Measurements from ENCODE around the gene PHACTR1.

Gene PHACTR1

GRCh38 chr6:13191461-13191860 lies 474.9 kb downstream of the PHACTR1 start:
- no peak for DNase-seq (ENCODE audit: low read depth in 3 of 3)

- DNase-seq (ENCODE audit: low read depth in 3 of 3) = no peak
Measured at GRCh38 chr6:13194852-13195251, 478.3 kb downstream of the PHACTR1 start.

- no peak for DNase-seq (ENCODE audit: low read depth in 3 of 3)
Measured at GRCh38 chr6:13195803-13196202, 479.2 kb downstream of the PHACTR1 start.

GRCh38 chr6:13198168-13198567 lies 481.6 kb downstream of the PHACTR1 start:
- DNase-seq (ENCODE audit: low read depth in 3 of 3) = no peak

- DNase-seq (ENCODE audit: low read depth in 3 of 3) = no peak
Measured at GRCh38 chr6:13201336-13201735, 484.8 kb downstream of the PHACTR1 start.

- DNase-seq (ENCODE audit: low read depth in 3 of 3) = no peak
Measured at GRCh38 chr6:13203145-13203544, 486.6 kb downstream of the PHACTR1 start.

- DNase-seq (ENCODE audit: low read depth in 3 of 3) = no peak
Measured at GRCh38 chr6:13205106-13205505, 488.5 kb downstream of the PHACTR1 start.

- DNase-seq (ENCODE audit: low read depth in 3 of 3) = no peak
Measured at GRCh38 chr6:13212096-13212495, 495.5 kb downstream of the PHACTR1 start.

- no peak for DNase-seq (ENCODE audit: low read depth in 3 of 3)
Measured at GRCh38 chr6:13212538-13212937, 496.0 kb downstream of the PHACTR1 start.

GRCh38 chr6:13215390-13215789 lies 498.8 kb downstream of the PHACTR1 start:
- no peak for DNase-seq (ENCODE audit: low read depth in 3 of 3)

- no peak for DNase-seq (ENCODE audit: low read depth in 3 of 3)
Measured at GRCh38 chr6:13216236-13217014, 499.9 kb downstream of the PHACTR1 start.

- no peak for DNase-seq (ENCODE audit: low read depth in 3 of 3)
Measured at GRCh38 chr6:13217206-13217905, 500.8 kb downstream of the PHACTR1 start.

GRCh38 chr6:13220266-13220665 lies 503.7 kb downstream of the PHACTR1 start:
- DNase-seq (ENCODE audit: low read depth in 3 of 3) = no peak

GRCh38 chr6:13222048-13222447 lies 505.5 kb downstream of the PHACTR1 start:
- no peak for DNase-seq (ENCODE audit: low read depth in 3 of 3)

- DNase-seq (ENCODE audit: low read depth in 3 of 3) = no peak
Measured at GRCh38 chr6:13226071-13226470, 509.5 kb downstream of the PHACTR1 start.

GRCh38 chr6:13228264-13229204 lies 512.0 kb downstream of the PHACTR1 start:
- DNase-seq (ENCODE audit: low read depth in 3 of 3) = no peak

- DNase-seq (ENCODE audit: low read depth in 3 of 3) = no peak
Measured at GRCh38 chr6:13229205-13230085, 512.9 kb downstream of the PHACTR1 start.

- no peak for DNase-seq (ENCODE audit: low read depth in 3 of 3)
Measured at GRCh38 chr6:13233106-13233505, 516.5 kb downstream of the PHACTR1 start.

- no peak for DNase-seq (ENCODE audit: low read depth in 3 of 3)
Measured at GRCh38 chr6:13234130-13234529, 517.6 kb downstream of the PHACTR1 start.

GRCh38 chr6:13235339-13235738 lies 518.8 kb downstream of the PHACTR1 start:
- no peak for DNase-seq (ENCODE audit: low read depth in 3 of 3)

GRCh38 chr6:13237318-13237717 lies 520.8 kb downstream of the PHACTR1 start:
- DNase-seq (ENCODE audit: low read depth in 3 of 3) = no peak

Data from stimulated activated CD4-positive, alpha-beta T cell treated with anti-CD3 and anti-CD28 coated beads, TNF-alpha, amount 100 ng/mL, for 4 hours (primary cell).